GM23248 (cell line): ENCODE data around the gene PIGP.

Source experiments
- EZH2 ChIP-seq: fragments of 200-600 bp; sonication (generic); IDR thresholded peaks from 2 replicates; pipeline ENCODE4 v1.6.1; 2018; ENCODE audit warnings: antibody characterized with exemption, mild to moderate bottlenecking; ENCODE audit not compliant: insufficient read depth, poor library complexity, severe bottlenecking
- EZH2phosphoT487 ChIP-seq: fragments of 200-600 bp; sonication (generic); IDR thresholded peaks from 2 replicates; pipeline ENCODE4 v1.6.1; 2018; ENCODE audit warnings: antibody characterized with exemption, moderate library complexity, mild to moderate bottlenecking, low read depth; ENCODE audit not compliant: insufficient read depth

- no peak for TF ChIP-seq EZH2phosphoT487
- no peak for TF ChIP-seq EZH2
Observed at GRCh38 chr21:37057614-37058013, 15.3 kb downstream of the PIGP start.
